GM20431 (cell line): Measurements from ENCODE around the gene TNFAIP8L1.

Experiments used
- in situ Hi-C: fragments of 300-500 bp; cut with MseI, MboI; formaldehyde crosslinking; loops from one replicate; pipeline ENCODE4 v1.15.0; 2020; ENCODE audit warnings: low sequenced_read_pairs; ENCODE audit not compliant: unreplicated experiment

TNFAIP8L1 gene

DNA sequence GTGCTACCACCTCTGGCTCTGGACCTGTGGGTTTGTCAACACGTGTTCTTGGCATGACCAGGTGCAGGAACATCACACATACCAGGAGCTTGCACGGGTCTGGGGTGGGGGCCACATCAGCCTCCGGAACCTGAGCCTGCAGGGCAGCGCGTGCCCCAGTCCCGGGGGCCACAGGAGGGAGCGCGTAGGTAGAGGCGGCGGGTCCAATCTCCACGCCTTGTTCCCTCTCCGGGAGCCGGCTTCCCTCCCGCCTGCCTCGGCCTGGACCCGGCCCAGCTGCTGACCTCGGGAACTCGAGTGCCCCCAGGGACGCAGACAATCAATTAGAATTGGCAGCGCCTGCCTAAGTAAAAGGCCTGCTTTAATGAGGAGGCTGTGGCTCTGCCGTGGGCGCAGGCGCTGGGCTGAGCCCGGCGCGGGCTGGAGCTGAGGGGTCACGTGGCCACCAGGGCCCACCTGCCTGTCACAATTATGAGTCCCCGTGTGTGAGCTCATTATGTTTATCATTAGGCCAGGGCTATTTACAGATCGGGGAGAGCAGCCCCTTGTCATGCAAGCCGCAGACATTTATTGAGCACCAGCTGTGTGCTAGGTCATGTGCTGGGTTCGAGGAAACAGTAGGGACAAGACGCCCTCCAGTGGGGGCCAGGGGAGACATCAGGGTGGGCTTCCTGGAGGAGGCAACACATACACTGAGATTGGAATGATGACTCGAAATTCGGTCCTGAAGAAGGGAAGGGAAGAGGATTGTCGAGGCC is 32.2 kb upstream of the TNFAIP8L1 start:
- in situ Hi-C loops = no loop called here

DNA sequence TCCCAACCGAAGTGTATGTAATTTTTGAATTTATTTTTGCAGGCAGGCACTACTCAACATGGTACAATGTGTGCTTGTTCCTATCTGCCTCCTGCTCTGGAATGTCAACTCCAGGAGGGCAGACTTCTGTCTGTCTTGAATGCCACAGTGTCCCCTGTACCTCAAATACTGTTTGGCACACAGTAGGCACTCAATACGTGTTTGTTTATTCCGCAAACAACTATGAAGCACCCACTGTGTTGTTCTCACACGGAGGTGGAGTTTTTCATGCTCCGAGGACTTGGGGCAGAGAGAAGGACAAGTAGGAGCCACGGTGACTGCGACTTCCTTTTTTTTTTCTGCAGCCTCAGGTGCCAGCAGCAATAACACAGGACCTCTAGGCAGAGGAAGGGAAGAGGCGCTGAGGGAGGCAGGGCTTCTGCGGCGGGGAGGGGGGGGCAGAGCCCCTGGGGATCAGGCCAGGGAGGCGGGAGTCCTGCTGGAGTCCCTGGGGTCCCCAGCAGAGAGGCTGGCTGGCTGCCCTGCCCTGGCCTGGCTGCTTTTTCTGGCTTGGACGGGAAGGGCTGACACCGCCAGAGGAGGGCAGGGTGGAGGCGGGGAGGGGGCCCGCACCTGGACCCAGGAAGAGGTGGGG is 29.3 kb upstream of the TNFAIP8L1 start:
- in situ Hi-C loops = no loop called here

DNA sequence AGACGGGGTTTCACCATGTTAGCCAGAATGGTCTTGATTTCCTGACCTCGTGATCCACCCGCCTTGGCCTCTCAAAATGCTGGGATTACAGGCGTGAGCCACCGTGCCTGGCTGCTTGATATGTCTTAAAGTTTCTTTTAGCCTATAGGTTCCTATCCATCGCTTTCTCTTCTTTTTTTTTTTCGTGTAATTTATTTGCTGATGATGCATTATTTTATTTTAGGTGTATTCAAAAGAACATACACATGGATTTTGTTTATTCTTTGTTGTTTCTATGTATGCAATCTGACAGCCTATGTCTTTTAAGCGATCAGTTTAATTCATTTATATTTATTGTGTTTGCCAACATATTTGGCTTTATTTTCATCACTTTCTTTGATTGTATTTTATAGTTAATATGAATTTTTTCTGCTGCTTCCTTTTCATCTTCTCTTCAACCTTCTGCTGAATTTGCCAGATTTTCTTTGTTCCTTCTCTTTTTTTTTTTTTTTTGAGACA is 26.0 kb upstream of the TNFAIP8L1 start:
- in situ Hi-C loops = no loop called here

GRCh38 chr19:4618019-4618418 is 21.3 kb upstream of the TNFAIP8L1 start:
- in situ Hi-C loops = no loop called here

GRCh38 chr19:4619668-4620294 is 19.5 kb upstream of the TNFAIP8L1 start:
- in situ Hi-C loops = no loop called here

DNA sequence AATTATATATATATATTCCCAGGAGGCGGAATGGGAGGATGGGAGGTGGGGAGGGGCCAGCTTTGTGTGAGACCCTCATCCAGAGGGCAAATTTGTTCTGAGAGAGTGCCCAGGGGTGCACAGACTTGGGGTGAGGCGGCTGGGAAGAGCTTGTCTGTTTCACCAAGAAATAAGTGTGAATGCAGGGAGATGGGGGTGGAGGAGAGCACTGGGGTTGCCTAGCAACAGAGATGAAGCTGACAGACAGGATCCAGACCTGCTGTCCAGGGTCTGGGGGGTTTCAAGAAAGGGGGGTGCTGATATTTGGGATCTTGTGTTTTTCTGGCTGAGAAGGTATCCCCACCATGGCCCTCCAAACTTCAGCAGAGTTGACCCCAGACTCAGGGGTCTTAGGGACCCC is 18.6 kb upstream of the TNFAIP8L1 start:
- in situ Hi-C loops = no loop called here

GRCh38 chr19:4622695-4623421 is 16.5 kb upstream of the TNFAIP8L1 start:
- in situ Hi-C loops = no loop called here

DNA sequence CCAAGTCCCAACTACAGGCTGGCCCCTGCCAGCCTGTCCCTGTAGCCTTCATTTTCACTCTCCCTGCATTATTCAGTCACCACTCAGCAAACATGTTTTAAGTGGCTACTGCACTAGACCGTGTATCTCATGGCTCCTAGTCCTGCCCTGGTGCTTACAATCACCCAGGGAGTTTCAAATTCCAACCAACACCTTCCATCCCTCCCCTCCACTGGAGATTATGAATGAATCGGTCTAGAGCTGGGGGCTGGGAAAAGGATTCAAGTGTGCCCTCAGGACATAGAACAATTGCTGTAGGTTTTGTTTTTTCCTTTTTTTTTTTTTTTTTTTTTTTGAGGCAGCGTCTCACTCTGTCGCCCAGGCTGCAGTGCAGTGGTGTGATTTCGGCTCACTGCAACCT is 15.0 kb upstream of the TNFAIP8L1 start:
- in situ Hi-C loops = no loop called here

GRCh38 chr19:4624733-4625362 is 14.5 kb upstream of the TNFAIP8L1 start:
- in situ Hi-C loops = no loop called here

GRCh38 chr19:4633140-4633967 is 6.0 kb upstream of the TNFAIP8L1 start:
- in situ Hi-C loops = loop anchor here (10.0 kb wide), 1 partner anchor 59 kb away; no protein-coding TSS in a partner anchor

DNA sequence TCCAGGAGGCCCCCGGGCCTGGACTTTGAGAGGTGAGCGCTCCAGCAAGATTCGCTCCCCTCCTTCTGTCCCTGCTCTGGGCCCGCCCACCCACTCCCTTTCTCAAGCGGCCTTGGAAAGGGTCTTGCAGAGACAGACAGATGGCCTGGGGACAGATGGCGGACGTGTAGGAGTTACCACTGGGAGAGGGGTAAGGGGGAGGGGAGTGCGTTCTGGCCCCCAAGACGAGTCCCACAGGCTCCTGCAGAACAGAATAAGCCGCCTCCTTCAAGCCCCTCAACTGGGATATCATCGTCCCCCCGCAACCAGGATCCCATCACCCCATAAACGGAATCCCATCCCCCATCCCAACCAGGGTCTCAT is 3.6 kb upstream of the TNFAIP8L1 start:
- in situ Hi-C loops = loop anchor here (10.0 kb wide), 1 partner anchor 61 kb away; no protein-coding TSS in a partner anchor

DNA sequence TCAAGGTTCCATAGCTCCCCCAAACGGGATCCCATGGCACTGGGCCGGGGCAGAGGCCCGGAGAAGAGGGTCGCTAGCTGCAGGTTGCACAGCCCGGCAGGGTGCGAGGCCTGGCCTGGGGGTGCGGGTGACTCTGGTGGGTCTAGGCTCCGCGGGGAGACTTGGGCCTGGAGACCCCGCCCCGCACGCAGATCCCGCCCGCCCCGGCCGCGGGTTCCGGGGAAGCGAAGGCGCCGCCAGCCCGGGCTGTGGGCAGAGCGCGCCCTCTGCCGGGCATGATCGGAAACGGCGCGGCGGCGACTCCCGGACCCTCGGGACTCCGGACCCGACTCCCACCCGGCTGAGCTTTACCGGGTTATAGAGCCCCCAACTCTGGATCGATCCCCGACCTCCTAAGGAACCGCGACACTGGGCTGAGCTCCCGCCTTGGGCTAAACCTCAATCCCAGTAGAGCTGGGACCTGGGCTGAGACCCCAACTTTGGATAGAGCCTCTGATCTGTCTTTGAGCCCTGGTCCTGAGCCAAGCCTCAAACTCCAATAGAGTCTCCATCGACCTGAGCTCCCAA is 3.1 kb upstream of the TNFAIP8L1 start:
- in situ Hi-C loops = loop anchor here (10.0 kb wide), 1 partner anchor 61 kb away; no protein-coding TSS in a partner anchor

DNA sequence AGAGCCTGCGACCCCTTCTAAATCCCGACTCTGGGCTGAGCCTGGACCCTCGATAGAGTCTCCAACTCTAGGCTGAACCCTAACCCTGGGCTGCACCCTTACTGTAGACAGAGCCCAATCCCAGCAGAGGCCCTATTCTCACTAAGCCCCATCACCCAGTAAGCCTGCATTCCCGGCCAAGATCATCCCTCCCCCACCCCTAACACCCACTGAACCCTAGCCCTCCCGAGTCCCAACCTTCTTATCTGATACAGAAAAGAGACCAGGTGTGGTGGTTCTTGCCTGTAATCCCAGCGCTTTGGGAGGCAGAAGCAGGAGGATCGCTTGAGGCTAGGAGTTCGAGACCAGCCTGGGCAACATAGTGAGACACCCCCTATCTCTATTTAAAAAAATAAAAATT is 2.6 kb upstream of the TNFAIP8L1 start:
- in situ Hi-C loops = loop anchor here (10.0 kb wide), 1 partner anchor 62 kb away; no protein-coding TSS in a partner anchor

- in situ Hi-C loops = loop anchor here (10.0 kb wide), 1 partner anchor 64 kb away; no protein-coding TSS in a partner anchor
These were observed 999 bp upstream of the TNFAIP8L1 start for GRCh38 chr19:4638317-4638716.

GRCh38 chr19:4639531-4640246 is 373 bp downstream of the TNFAIP8L1 start:
- in situ Hi-C loops = loop anchor here (10.0 kb wide), 1 partner anchor 65 kb away; no protein-coding TSS in a partner anchor

DNA sequence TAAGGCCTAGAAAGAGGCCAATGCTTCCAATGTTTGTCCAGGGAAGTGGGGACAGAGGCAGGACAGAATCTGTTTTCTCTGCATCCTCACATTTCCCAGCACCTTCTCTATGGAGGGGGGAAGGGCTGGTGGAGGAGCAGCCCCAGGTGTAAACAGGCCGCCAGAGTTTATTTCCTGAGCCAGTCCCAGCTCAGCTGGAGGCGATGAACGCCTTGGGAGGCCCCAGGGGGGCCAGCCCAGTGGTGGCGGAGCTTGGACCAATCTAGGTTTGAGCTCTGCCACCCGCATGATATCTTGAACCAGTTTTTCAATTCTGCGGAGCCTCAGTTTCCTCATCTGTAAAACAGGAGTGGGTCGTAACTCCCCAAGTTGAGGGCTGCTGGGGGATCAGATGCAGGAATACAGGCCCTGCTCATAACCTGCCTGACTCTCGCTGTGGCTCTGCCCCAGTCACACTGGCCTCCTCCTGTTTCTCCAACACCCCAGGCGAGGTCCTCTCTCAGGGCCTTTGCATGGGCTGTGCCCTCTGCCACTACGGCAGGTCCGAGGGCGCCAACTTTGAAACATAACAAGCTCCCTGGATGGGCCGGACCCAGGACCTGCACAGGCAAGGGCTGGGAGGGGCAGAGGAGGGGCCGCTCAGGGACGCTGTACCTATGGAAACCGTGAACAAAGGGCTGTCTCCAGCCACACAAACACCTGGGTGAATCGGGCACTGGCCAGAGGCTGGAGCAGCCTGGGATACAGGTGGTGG is 1.1 kb downstream of the TNFAIP8L1 start:
- in situ Hi-C loops = no loop called here

GRCh38 chr19:4641132-4641531 is 1.8 kb downstream of the TNFAIP8L1 start:
- in situ Hi-C loops = no loop called here
